MM.1S (cell line): ENCODE measurements around the gene CAPN11.

Experiments used
- DNase-seq: peaks from one replicate; pipeline ENCODE4 v3.0.0-alpha.2; 2015
- H2AFZ ChIP-seq: fragments of 300-600 bp; sonication (generic); 2 replicates; pipeline ENCODE4 v1.6.0; 2016; ENCODE audit warnings: antibody characterized with exemption, low read length
- H3F3A ChIP-seq: fragments of 300-600 bp; sonication (generic); 2 replicates; pipeline ENCODE4 v1.6.1; 2016; ENCODE audit warnings: mild to moderate bottlenecking, antibody characterized with exemption, low read length, moderate library complexity, mixed read lengths; ENCODE audit not compliant: insufficient read depth
- H3K27ac ChIP-seq: fragments of 300-600 bp; sonication (generic); 2 replicates; pipeline ENCODE4 v1.5.1; 2016; ENCODE audit warnings: mild to moderate bottlenecking, low read length
- H3K27me3 ChIP-seq: fragments of 300-600 bp; sonication (generic); replicated peaks from 2 replicates; pipeline ENCODE4 v1.6.0; 2016; ENCODE audit warnings: low read length; ENCODE audit not compliant: insufficient read depth
- H3K36me3 ChIP-seq: fragments of 300-600 bp; sonication (generic); replicated peaks from 2 replicates; pipeline ENCODE4 v1.6.1; 2016; ENCODE audit warnings: mild to moderate bottlenecking, low read length, mixed read lengths; ENCODE audit not compliant: insufficient read depth
- H3K4me1 ChIP-seq: fragments of 300-600 bp; sonication (generic); 2 replicates; pipeline ENCODE4 v1.6.1; 2016; ENCODE audit warnings: low read length, mixed read lengths
- H3K4me2 ChIP-seq: fragments of 300-600 bp; sonication (generic); 2 replicates; pipeline ENCODE4 v1.6.0; 2016; ENCODE audit warnings: low read depth, low read length
- H3K4me3 ChIP-seq: fragments of 300-600 bp; sonication (generic); 2 replicates; pipeline ENCODE4 v1.5.1; 2016; ENCODE audit warnings: low read length, mixed read lengths
- H3K79me2 ChIP-seq: fragments of 300-600 bp; sonication (generic); 2 replicates; pipeline ENCODE4 v1.6.1; 2016; ENCODE audit warnings: mixed run types, low read length, mixed read lengths
- H3K9ac ChIP-seq: fragments of 300-600 bp; sonication (generic); 2 replicates; pipeline ENCODE4 v1.6.1; 2016; ENCODE audit warnings: low read length, mixed read lengths
- H3K9me2 ChIP-seq: fragments of 300-600 bp; sonication (generic); replicated peaks from 2 replicates; pipeline ENCODE4 v1.6.1; 2016; ENCODE audit warnings: mild to moderate bottlenecking, low read length, mixed read lengths; ENCODE audit not compliant: insufficient read depth
- H3K9me3 ChIP-seq: fragments of 300-600 bp; sonication (generic); replicated peaks from 2 replicates; pipeline ENCODE4 v1.6.1; 2016; ENCODE audit warnings: mild to moderate bottlenecking, low read length, mixed read lengths; ENCODE audit not compliant: insufficient read depth
- H4K20me1 ChIP-seq: fragments of 300-600 bp; sonication (generic); 2 replicates; pipeline ENCODE4 v1.6.1; 2016; ENCODE audit warnings: mild to moderate bottlenecking, low read length, moderate library complexity, mixed read lengths; ENCODE audit not compliant: insufficient read depth
- EZH2 ChIP-seq: fragments of 300-600 bp; sonication (generic); optimal IDR thresholded peaks from 2 replicates; pipeline ENCODE3; 2017; ENCODE audit warnings: low read depth, mild to moderate bottlenecking, antibody characterized with exemption, low read length, mixed read lengths
- EZH2phosphoT487 ChIP-seq: fragments of 300-600 bp; sonication (generic); IDR thresholded peaks from 2 replicates; pipeline ENCODE4 v1.6.1; 2018; ENCODE audit warnings: antibody characterized with exemption, low read length
- TF ChIP-seq, protein P1 (sequence below): fragments of 300-600 bp; sonication (generic); IDR thresholded peaks from 2 replicates; pipeline ENCODE4 v1.5.1; 2016; ENCODE audit warnings: antibody characterized with exemption, low read length, mixed read lengths

Gene CAPN11

DNA sequence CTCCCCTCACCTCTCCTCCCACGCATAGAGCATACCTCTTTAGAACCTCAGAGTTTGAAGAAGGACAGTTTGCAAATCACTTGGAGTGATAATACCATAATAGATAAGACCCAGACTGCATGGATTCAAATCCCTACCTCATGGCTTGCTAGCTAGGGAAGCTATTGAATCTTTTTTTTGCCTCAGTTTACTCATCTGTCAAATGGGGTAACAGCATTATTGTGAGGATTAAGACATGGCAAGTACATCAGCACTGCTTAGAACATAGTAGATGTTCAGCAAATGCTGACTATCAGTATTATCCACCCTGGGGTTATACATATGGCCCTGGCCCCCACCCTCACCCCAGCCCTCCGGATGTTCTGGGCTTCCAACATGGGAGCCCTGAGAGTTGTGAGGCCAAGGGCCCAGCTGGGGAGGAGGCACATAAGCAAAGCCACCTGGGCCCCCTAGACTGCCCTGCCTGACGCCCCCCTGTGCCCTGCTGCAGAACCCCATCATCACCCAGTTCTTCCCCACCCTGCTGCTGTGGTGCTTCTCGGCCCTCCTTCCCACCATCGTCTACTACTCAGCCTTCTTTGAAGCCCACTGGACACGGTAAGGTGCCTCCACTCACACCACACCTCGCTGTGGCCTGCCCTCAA is 9.1 kb upstream of the CAPN11 start:
- H3K4me2 ChIP-seq, result no peak overlapping the region
- H3K79me2 ChIP-seq, result no peaks in the 10 kb centered on the region
- no peak for DNase-seq
- no peaks in the 10 kb centered on the region for H3K36me3 ChIP-seq
- TF ChIP-seq, protein P1, sequence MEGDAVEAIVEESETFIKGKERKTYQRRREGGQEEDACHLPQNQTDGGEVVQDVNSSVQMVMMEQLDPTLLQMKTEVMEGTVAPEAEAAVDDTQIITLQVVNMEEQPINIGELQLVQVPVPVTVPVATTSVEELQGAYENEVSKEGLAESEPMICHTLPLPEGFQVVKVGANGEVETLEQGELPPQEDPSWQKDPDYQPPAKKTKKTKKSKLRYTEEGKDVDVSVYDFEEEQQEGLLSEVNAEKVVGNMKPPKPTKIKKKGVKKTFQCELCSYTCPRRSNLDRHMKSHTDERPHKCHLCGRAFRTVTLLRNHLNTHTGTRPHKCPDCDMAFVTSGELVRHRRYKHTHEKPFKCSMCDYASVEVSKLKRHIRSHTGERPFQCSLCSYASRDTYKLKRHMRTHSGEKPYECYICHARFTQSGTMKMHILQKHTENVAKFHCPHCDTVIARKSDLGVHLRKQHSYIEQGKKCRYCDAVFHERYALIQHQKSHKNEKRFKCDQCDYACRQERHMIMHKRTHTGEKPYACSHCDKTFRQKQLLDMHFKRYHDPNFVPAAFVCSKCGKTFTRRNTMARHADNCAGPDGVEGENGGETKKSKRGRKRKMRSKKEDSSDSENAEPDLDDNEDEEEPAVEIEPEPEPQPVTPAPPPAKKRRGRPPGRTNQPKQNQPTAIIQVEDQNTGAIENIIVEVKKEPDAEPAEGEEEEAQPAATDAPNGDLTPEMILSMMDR, result no peak
- TF ChIP-seq EZH2phosphoT487, result no peak
- TF ChIP-seq EZH2, result no peak
- H3K27me3 ChIP-seq, result no peaks in the 10 kb centered on the region
- H3K9me2 ChIP-seq, result no peaks in the 10 kb centered on the region
- no peaks in the 10 kb centered on the region for H3F3A ChIP-seq
- no peaks in the 10 kb centered on the region for H3K9me3 ChIP-seq
- no peaks in the 10 kb centered on the region for H4K20me1 ChIP-seq
- no peak overlapping the region for H3K9ac ChIP-seq
- H3K27ac ChIP-seq, result no peak overlapping the region
- no peaks in the 10 kb centered on the region for H3K4me1 ChIP-seq
- no peak overlapping the region for H2AFZ ChIP-seq
- no peak overlapping the region for H3K4me3 ChIP-seq

DNA sequence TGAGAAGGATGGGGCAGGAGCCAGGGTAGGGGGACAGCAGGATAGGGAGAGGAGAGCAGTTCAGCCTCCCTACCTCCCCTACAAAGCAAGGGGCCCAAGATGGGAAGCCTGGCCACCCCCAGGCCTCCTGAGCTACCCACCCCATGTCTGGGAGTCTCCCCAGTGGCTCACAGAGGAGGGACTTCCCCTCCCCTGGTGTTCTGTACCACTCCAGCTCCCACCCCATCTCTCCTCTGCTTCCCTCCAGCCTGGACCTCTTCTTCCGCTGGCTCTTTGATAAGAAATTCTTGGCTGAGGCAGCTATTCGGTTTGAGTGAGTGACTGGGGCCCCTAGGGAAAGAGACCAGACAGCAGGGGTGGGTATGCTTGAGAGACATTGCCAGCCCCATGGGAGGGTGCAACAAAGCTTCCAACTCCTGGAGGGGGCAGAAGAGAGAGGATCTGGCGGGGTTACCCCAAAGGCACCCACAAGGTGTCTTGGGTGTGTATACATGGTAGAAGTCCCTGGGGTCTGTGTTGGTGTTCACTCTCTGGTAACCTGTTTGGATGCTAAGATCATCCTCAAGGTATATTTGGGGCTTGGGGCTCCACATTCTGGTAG is 8.2 kb upstream of the CAPN11 start:
- H3K36me3 ChIP-seq, result no peaks in the 10 kb centered on the region
- TF ChIP-seq EZH2phosphoT487 (no peak), EZH2 (no peak)
- TF ChIP-seq, protein P1, result no peak
- no peak overlapping the region for H3K4me2 ChIP-seq
- H3K9me3 ChIP-seq, result no peaks in the 10 kb centered on the region
- H4K20me1 ChIP-seq, result no peaks in the 10 kb centered on the region
- H3K9ac ChIP-seq, result no peak overlapping the region
- H3K27ac ChIP-seq, result no peak overlapping the region
- no peaks in the 10 kb centered on the region for H3K27me3 ChIP-seq
- H3K4me1 ChIP-seq, result no peaks in the 10 kb centered on the region
- no peak overlapping the region for H2AFZ ChIP-seq
- no peaks in the 10 kb centered on the region for H3F3A ChIP-seq
- H3K79me2 ChIP-seq, result no peaks in the 10 kb centered on the region
- no peak for DNase-seq
- H3K4me3 ChIP-seq, result no peak overlapping the region
- H3K9me2 ChIP-seq, result no peaks in the 10 kb centered on the region

DNA sequence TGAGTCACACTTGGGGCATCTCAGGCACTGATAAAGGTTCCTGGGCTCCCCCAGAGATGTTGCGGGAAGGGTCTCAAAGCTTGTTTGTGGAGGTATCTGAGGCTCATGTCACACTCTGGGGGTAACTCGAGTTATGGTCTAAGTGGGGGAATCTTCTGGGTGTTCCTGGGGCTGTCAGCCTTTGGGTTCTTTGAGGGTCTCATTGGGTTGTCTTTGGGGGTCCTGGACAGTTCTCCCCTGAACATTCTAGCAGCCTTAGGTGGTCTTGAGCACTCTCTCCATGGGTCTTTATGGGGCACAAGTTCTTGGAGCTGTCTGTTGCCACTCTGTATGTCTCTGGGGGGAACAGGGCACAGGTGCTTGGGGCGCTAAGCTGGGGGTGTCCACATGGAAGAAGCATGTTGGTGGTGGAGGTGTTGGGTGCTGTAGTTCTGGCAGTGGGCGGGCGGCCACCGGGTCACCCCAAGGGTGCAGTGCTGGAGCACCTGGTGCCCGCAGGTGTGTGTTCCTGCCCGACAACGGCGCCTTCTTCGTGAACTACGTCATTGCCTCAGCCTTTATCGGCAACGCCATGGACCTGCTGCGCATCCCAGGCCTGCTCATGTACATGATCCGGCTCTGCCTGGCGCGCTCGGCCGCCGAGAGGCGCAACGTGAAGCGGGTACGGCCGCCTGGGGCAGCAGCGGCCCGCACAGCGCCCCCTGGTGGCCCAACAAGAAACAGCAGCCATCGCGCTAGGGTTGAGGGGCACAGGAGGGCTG is 7.1 kb upstream of the CAPN11 start:
- no peak for TF ChIP-seq EZH2
- TF ChIP-seq, protein P1, result peak; percentile 99
- H4K20me1 ChIP-seq, result no peaks in the 10 kb centered on the region
- H3K9me2 ChIP-seq, result no peaks in the 10 kb centered on the region
- H3K9me3 ChIP-seq, result no peaks in the 10 kb centered on the region
- no peaks in the 10 kb centered on the region for H3K4me1 ChIP-seq
- H3K4me2 ChIP-seq, result peak overlapping the region; percentile 25; the same call in 1 of the 2 replicates
- H3K27ac ChIP-seq, result no peak overlapping the region
- no peak overlapping the region for H2AFZ ChIP-seq
- H3K36me3 ChIP-seq, result no peaks in the 10 kb centered on the region
- H3F3A ChIP-seq, result no peaks in the 10 kb centered on the region
- peak; percentile 64 for DNase-seq
- H3K79me2 ChIP-seq, result no peaks in the 10 kb centered on the region
- no peak overlapping the region for H3K4me3 ChIP-seq
- no peaks in the 10 kb centered on the region for H3K27me3 ChIP-seq
- no peak overlapping the region for H3K9ac ChIP-seq
